ENCODE data around the gene TTC38.

- TF ChIP-seq CTCF (IDR thresholded peaks at IDR 0.05), result no peak
- no peak for TF ChIP-seq POLR2A (IDR thresholded peaks at IDR 0.05)
These were observed 60.1 kb downstream of the TTC38 start for GRCh38 chr22:46327691-46328465.

Data from esophagus squamous epithelium (tissue), 4 donors.